Measurements from ENCODE around the gene GPR183.

GPR183 gene

GRCh38 chr13:99289674-99290337, 17.4 kb downstream of the GPR183 start:
- ChIA-PET POLR2A (no interaction called here), CTCF (no interaction called here)
- H3K4me3 ChIP-seq (ENCODE audit: low read depth, low read length): no peak overlapping the region
- TF ChIP-seq, protein P1, sequence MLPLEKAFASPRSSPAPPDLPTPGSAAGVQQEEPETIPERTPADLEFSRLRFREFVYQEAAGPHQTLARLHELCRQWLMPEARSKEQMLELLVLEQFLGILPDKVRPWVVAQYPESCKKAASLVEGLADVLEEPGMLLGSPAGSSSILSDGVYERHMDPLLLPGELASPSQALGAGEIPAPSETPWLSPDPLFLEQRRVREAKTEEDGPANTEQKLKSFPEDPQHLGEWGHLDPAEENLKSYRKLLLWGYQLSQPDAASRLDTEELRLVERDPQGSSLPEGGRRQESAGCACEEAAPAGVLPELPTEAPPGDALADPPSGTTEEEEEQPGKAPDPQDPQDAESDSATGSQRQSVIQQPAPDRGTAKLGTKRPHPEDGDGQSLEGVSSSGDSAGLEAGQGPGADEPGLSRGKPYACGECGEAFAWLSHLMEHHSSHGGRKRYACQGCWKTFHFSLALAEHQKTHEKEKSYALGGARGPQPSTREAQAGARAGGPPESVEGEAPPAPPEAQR (tag by site-specific recombination; IDR thresholded peaks at IDR 0.05): no peak
- TF ChIP-seq RBAK (tag by site-specific recombination; IDR thresholded peaks at IDR 0.05) (no peak), ZSCAN16 (tag by site-specific recombination; IDR thresholded peaks at IDR 0.05) (no peak)
- H3K4me1 ChIP-seq (ENCODE audit: control insufficient read depth, insufficient read depth, low read length): no peaks in the 10 kb centered on the region
- no peaks in the 10 kb centered on the region for H3K9me3 ChIP-seq (ENCODE audit: control insufficient read depth, insufficient read depth, low read depth, low read length)
- H3K36me3 ChIP-seq (ENCODE audit: control insufficient read depth in 2 of 2, insufficient read depth in 1 of 2, low read length in 2 of 2): no peaks in the 10 kb centered on the region
- no peak overlapping the region for H3K27ac ChIP-seq (ENCODE audit: extremely low read depth, low read depth, low read length)

DNA sequence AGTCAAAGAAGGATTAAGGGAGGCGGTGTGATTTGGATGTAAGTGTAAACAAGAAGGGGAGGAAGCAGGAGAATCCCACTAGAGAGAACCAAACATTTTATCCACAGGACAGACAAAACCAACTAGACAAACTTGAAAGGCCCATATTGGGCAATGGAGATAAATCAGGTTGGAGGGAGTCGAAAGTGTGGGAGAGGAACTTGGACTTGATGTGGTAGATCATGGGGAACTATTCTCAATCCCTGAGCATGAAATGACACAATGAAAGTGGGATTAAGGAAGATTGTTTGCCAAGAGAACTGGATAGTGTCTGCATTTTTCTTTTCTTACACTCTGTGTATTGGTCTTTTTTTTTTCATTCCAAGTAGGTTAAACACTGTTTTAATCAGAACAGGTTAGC, 17.9 kb downstream of the GPR183 start:
- CTCF ChIA-PET: interaction anchor here (0.6 kb wide), 1 partner anchor 105 kb away, joined by 3 read pairs; no protein-coding TSS in a partner anchor
- POLR2A ChIA-PET: no interaction called here

More for the DNA sequence above, 17.9 kb downstream of the GPR183 start:
- TF ChIP-seq ZNF548 (tag by site-specific recombination; IDR thresholded peaks at IDR 0.05) (no peak), KLF8 (tag by site-specific recombination; IDR thresholded peaks at IDR 0.05) (no peak), KLF7 (tag by site-specific recombination; IDR thresholded peaks at IDR 0.05; ENCODE audit: borderline replicate concordance) (no peak), ZNF132 (tag by site-specific recombination; IDR thresholded peaks at IDR 0.05; ENCODE audit: borderline replicate concordance) (no peak), ZBTB6 (tag by site-specific recombination; IDR thresholded peaks at IDR 0.05) (no peak), ZNF654 (tag by site-specific recombination; IDR thresholded peaks at IDR 0.05; ENCODE audit: low read depth) (no peak), ZNF747 (tag by site-specific recombination; IDR thresholded peaks at IDR 0.05) (no peak), ZBTB21 (tag by site-specific recombination; IDR thresholded peaks at IDR 0.05) (no peak), GLI4 (tag by site-specific recombination; IDR thresholded peaks at IDR 0.05) (no peak), ZNF510 (tag by site-specific recombination; IDR thresholded peaks at IDR 0.05; ENCODE audit: insufficient replicate concordance) (no peak), SCRT1 (tag by site-specific recombination; IDR thresholded peaks at IDR 0.05; ENCODE audit: borderline replicate concordance) (no peak), ZNF248 (tag by site-specific recombination; IDR thresholded peaks at IDR 0.05) (no peak)
- TF ChIP-seq, protein P2, sequence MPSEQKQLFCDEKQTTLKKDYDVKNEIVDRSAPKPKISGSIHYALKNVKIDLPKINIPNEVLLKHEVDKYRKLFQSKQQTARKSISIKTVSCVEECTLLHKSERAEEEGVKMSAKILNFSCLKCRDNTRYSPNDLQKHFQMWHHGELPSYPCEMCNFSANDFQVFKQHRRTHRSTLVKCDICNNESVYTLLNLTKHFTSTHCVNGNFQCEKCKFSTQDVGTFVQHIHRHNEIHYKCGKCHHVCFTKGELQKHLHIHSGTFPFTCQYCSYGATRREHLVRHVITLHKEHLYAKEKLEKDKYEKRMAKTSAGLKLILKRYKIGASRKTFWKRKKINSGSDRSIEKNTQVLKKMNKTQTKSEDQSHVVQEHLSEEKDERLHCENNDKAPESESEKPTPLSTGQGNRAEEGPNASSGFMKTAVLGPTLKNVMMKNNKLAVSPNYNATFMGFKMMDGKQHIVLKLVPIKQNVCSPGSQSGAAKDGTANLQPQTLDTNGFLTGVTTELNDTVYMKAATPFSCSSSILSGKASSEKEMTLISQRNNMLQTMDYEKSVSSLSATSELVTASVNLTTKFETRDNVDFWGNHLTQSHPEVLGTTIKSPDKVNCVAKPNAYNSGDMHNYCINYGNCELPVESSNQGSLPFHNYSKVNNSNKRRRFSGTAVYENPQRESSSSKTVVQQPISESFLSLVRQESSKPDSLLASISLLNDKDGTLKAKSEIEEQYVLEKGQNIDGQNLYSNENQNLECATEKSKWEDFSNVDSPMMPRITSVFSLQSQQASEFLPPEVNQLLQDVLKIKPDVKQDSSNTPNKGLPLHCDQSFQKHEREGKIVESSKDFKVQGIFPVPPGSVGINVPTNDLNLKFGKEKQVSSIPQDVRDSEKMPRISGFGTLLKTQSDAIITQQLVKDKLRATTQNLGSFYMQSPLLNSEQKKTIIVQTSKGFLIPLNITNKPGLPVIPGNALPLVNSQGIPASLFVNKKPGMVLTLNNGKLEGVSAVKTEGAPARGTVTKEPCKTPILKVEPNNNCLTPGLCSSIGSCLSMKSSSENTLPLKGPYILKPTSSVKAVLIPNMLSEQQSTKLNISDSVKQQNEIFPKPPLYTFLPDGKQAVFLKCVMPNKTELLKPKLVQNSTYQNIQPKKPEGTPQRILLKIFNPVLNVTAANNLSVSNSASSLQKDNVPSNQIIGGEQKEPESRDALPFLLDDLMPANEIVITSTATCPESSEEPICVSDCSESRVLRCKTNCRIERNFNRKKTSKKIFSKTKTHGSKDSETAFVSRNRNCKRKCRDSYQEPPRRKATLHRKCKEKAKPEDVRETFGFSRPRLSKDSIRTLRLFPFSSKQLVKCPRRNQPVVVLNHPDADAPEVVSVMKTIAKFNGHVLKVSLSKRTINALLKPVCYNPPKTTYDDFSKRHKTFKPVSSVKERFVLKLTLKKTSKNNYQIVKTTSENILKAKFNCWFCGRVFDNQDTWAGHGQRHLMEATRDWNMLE (tag by site-specific recombination; conservative IDR thresholded peaks at IDR 0.05; ENCODE audit: low read depth): no peak
- TF ChIP-seq, protein P3, sequence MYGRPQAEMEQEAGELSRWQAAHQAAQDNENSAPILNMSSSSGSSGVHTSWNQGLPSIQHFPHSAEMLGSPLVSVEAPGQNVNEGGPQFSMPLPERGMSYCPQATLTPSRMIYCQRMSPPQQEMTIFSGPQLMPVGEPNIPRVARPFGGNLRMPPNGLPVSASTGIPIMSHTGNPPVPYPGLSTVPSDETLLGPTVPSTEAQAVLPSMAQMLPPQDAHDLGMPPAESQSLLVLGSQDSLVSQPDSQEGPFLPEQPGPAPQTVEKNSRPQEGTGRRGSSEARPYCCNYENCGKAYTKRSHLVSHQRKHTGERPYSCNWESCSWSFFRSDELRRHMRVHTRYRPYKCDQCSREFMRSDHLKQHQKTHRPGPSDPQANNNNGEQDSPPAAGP (tag by site-specific recombination; IDR thresholded peaks at IDR 0.05): no peak
- TF ChIP-seq, protein P4, sequence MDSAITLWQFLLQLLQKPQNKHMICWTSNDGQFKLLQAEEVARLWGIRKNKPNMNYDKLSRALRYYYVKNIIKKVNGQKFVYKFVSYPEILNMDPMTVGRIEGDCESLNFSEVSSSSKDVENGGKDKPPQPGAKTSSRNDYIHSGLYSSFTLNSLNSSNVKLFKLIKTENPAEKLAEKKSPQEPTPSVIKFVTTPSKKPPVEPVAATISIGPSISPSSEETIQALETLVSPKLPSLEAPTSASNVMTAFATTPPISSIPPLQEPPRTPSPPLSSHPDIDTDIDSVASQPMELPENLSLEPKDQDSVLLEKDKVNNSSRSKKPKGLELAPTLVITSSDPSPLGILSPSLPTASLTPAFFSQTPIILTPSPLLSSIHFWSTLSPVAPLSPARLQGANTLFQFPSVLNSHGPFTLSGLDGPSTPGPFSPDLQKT (IDR thresholded peaks at IDR 0.05; ENCODE audit: borderline replicate concordance, low read depth, low read length): no peak
- no peak overlapping the region for H3K4me3 ChIP-seq (ENCODE audit: low read depth, low read length)
- H3K27ac ChIP-seq (ENCODE audit: extremely low read depth, low read depth, low read length): no peak overlapping the region
- no peaks in the 10 kb centered on the region for H3K36me3 ChIP-seq (ENCODE audit: control insufficient read depth in 2 of 2, insufficient read depth in 1 of 2, low read length in 2 of 2)
- no peaks in the 10 kb centered on the region for H3K9me3 ChIP-seq (ENCODE audit: control insufficient read depth, insufficient read depth, low read depth, low read length)
- H3K4me1 ChIP-seq (ENCODE audit: control insufficient read depth, insufficient read depth, low read length): no peaks in the 10 kb centered on the region
